T-helper 1 cell treated with Interleukin-12 subunit alpha and Interleukin-12 subunit beta and Interleukin-4 antibody, amounts not matched to agents 30 ng/mL and 1 ng/mL, for 36 hours (primary cell): ENCODE data around the gene RGS9. TPM values are rescaled to one million over a fixed set of nuclear protein-coding genes. Genes with fewer than 3 reads are reported as not detected.

ENCODE experiments used
- intact Hi-C: fragments of 100-400 bp; cut with micrococcal nuclease; formaldehyde crosslinking; loops from one replicate; pipeline ENCODE4 v1.15.1; 2024
- total RNA-seq: library from RNA; stranded (reverse); gene quantifications from 2 replicates; pipeline ENCODE4 v1.2.3, GENCODE V29; 2022

Gene RGS9
- total RNA-seq, 1 donor from 2014 or later = 4.1 TPM

- intact Hi-C loops = loop anchor here (2.0 kb wide), 2 partner anchors 26 to 44 kb away; no protein-coding TSS in a partner anchor
Observed at GRCh38 chr17:65154770-65155589, 17.8 kb downstream of the RGS9 start.

- intact Hi-C loops = loop anchor here (2.0 kb wide), 2 partner anchors 25 to 43 kb away; no protein-coding TSS in a partner anchor
Observed at GRCh38 chr17:65155622-65156021, 18.5 kb downstream of the RGS9 start.

- intact Hi-C loops = no loop called here
Observed at GRCh38 chr17:65156185-65156834, 19.1 kb downstream of the RGS9 start.

GRCh38 chr17:65156835-65157565 lies 19.8 kb downstream of the RGS9 start:
- intact Hi-C loops = no loop called here

- intact Hi-C loops = no loop called here
Observed at GRCh38 chr17:65158041-65158440, 20.9 kb downstream of the RGS9 start.

- intact Hi-C loops = no loop called here
Observed at GRCh38 chr17:65158622-65159021, 21.5 kb downstream of the RGS9 start.

GRCh38 chr17:65160516-65160915 lies 23.3 kb downstream of the RGS9 start:
- intact Hi-C loops = no loop called here

GRCh38 chr17:65163990-65164495 lies 26.9 kb downstream of the RGS9 start:
- intact Hi-C loops = loop anchor here (1.0 kb wide), 2 partner anchors 9 to 27 kb away; partner anchors contain the start of gene RGS9

GRCh38 chr17:65166787-65167186 lies 29.6 kb downstream of the RGS9 start:
- intact Hi-C loops = no loop called here

GRCh38 chr17:65167566-65167965 lies 30.4 kb downstream of the RGS9 start:
- intact Hi-C loops = no loop called here

GRCh38 chr17:65169691-65170090 lies 32.5 kb downstream of the RGS9 start:
- intact Hi-C loops = no loop called here

GRCh38 chr17:65170839-65171238 lies 33.7 kb downstream of the RGS9 start:
- intact Hi-C loops = no loop called here

- intact Hi-C loops = loop anchor here (2.0 kb wide), 1 partner anchor 35 kb away; the partner anchor contains the start of gene RGS9
Observed at GRCh38 chr17:65171752-65172151, 34.6 kb downstream of the RGS9 start.

GRCh38 chr17:65172496-65173136 lies 35.4 kb downstream of the RGS9 start:
- intact Hi-C loops = loop anchor here (1.0 to 2.0 kb wide), 3 partner anchors 8 to 36 kb away; partner anchors contain the start of gene RGS9

- intact Hi-C loops = loop anchor here (1.0 to 2.0 kb wide), 3 partner anchors 8 to 37 kb away; partner anchors contain the start of gene RGS9
Observed at GRCh38 chr17:65173284-65173793, 36.2 kb downstream of the RGS9 start.

GRCh38 chr17:65173976-65174683 lies 37.0 kb downstream of the RGS9 start:
- intact Hi-C loops = loop anchor here (1.0 to 2.0 kb wide), 3 partner anchors 7 to 37 kb away; partner anchors contain the start of gene RGS9

- intact Hi-C loops = no loop called here
Observed at GRCh38 chr17:65174974-65175373, 37.8 kb downstream of the RGS9 start.

- intact Hi-C loops = no loop called here
Observed at GRCh38 chr17:65175952-65176351, 38.8 kb downstream of the RGS9 start.

GRCh38 chr17:65176646-65177409 lies 39.7 kb downstream of the RGS9 start:
- intact Hi-C loops = no loop called here
